ENCODE data around the gene DLG3. TPM values are rescaled to one million over a fixed set of nuclear protein-coding genes. Genes with fewer than 3 reads are reported as not detected.

The DLG3 gene
- total and polyA plus RNA-seq, 2 of the 8 experiments (the other 6 are each of a cell fraction or from before 2014, with no cell fraction given) = 29.2 to 63.8 TPM

DNA sequence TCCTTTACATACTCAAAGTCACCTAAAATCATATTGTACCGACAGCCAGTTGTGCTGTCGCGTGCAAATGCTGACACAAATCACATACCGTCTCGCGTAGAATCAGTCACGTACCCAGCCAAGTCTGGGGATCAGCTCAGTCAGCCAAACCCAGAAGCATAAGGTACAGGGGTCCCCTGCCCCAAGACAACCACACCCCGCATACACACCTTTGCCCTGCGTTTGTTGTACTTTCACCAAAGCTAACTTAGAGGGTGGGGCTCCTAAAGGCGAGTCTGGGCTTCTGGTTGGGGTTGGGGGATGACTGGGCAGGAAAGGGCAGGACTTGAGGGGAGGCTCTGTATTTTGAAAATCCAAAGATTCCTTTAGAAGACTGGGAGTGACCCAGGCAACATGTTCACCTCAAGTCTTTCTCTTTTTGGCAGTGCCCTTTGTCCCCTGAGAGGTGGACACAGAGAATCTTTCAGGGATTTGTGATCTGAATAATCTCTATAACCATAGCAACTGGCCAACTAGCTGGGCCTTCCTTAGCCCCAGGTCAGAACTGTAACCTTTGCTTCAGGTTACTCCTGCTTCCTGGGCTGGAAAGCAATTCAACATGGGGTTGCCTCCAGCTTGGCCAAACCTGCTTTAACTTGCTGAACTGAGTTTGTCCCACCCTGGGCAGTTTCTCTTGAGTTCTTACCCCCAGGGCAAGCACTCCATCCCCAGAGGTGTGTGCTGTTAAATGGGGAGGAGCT, 20.5 kb upstream of the DLG3 start:
- Histone ChIP-seq H2BK5ac (ENCODE audit: low read depth, low read length) (no peak overlapping the region), H3K27ac (ENCODE audit: low read depth, low read length) (no peak overlapping the region; the same call in 1 of the 2 replicates), H4K5ac (ENCODE audit: insufficient read length, low read depth, low read length) (no peak overlapping the region), H2BK12ac (ENCODE audit: low read depth, low read length) (0 out of 2 replicates have a peak overlapping the region, but pooled peaks have one; percentile 68), H4K20me1 (replicated peaks in 1 of 2; ENCODE audit: control insufficient read depth in 1 of 2, insufficient read depth in 2 of 2, low read length in 2 of 2) (no peaks in the 10 kb centered on the region), H2BK120ac (replicated peaks; ENCODE audit: low read depth, low read length) (peak overlapping the region; percentile 57), H2BK20ac (ENCODE audit: low read length) (no peak overlapping the region), H4K91ac (replicated peaks; ENCODE audit: insufficient read length, low read length) (peak overlapping the region; percentile 73), H3K18ac (ENCODE audit: extremely low read depth, low read length) (no peak overlapping the region; the same call in 1 of the 2 replicates), H3K56ac (replicated peaks; ENCODE audit: insufficient read length, low read depth, low read length) (no peak overlapping the region), H3K4ac (replicated peaks; ENCODE audit: insufficient read length, low read depth, low read length) (no peak overlapping the region), H3K4me3 (ENCODE audit: extremely low read depth in 1 of 4, insufficient read depth in 2 of 4, low read depth in 3 of 4, low read length in 4 of 4) (peak overlapping the region; percentile 61 to 75 (median 64)), H3K4me2 (ENCODE audit: insufficient read depth in 1 of 2, low read depth in 2 of 2, low read length in 2 of 2) (peak overlapping the region; percentile 74 to 97), H2BK15ac (ENCODE audit: low read length) (no peak overlapping the region), H3K79me2 (ENCODE audit: control insufficient read depth in 1 of 2, insufficient read depth in 2 of 2, low read length in 2 of 2) (no peaks in the 10 kb centered on the region), H3K9me3 (ENCODE audit: insufficient read depth in 2 of 2, low read depth in 1 of 2, low read length in 1 of 2) (no peaks in the 10 kb centered on the region), H3K14ac (ENCODE audit: insufficient read length) (no peak overlapping the region), H3K36me3 (ENCODE audit: control insufficient read depth in 2 of 4, insufficient read depth in 4 of 4, low read length in 3 of 4) (peaks cover 5 to 45% (median 25%) of the 10 kb centered on the region in 4 experiments; a peak in 7 of 8 replicates), H2AFZ (ENCODE audit: low read length) (no peak overlapping the region), H3K27me3 (replicated peaks in 1 of 4; ENCODE audit: control insufficient read depth in 3 of 4, extremely low read depth in 1 of 4, insufficient read depth in 3 of 4, low read length in 3 of 4) (no peaks in the 10 kb centered on the region), H3K23ac (ENCODE audit: insufficient read length) (no peak overlapping the region), H3K23me2 (ENCODE audit: low read depth, low read length) (peaks cover 2% of the 10 kb centered on the region; the same call in 1 of the 2 replicates), H2AK5ac (ENCODE audit: low read depth, low read length) (no peak overlapping the region; the same call in 1 of the 2 replicates), H3K9ac (replicated peaks in 1 of 4; ENCODE audit: extremely low read depth in 1 of 4, low read depth in 3 of 4, low read length in 3 of 4) (peak overlapping the region in 3 of 4 experiments; percentile 8 to 65 (median 30); a peak in 3 of 7 replicates), H3K79me1 (ENCODE audit: low read depth, low read length) (no peaks in the 10 kb centered on the region), H4K8ac (ENCODE audit: extremely low read depth, insufficient read depth, low read length) (peak overlapping the region; percentile 51; the same call in 1 of the 2 replicates), H3K4me1 (replicated peaks in 1 of 4; ENCODE audit: control insufficient read depth in 3 of 4, insufficient read depth in 4 of 4, low read length in 3 of 4) (peaks cover 5 to 20% (median 18%) of the 10 kb centered on the region in 4 experiments)
- POLR2A ChIA-PET (ENCODE audit: partially characterized antibody) = interaction anchor here (0.7 to 4.8 kb wide), 6 partner anchors 10 to 724 kb away, joined by 3 to 52 read pairs (median 4); no protein-coding TSS in a partner anchor
- DNase-seq (ENCODE audit: low read depth in 1 of 2, low spot score in 2 of 2) = no peak
- WGBS, 2 experiments (ENCODE audit: extremely low coverage in 1 of 2, insufficient coverage in 1 of 2, insufficient read length in 1 of 2, insufficient replicate concordance in 2 of 2, low coverage in 1 of 2, low lambda C conversion rate in 2 of 2, missing lambda C conversion rate in 1 of 2) = 40% methylated on average over 10 of the region's 10 CpGs; no CpG with 5 or more reads in 1 of the 2 experiments
- CTCF ChIA-PET (ENCODE audit: partially characterized antibody) = interaction anchor here (1.0 to 3.0 kb wide), 7 partner anchors 11 to 241 kb away, joined by 3 to 43 read pairs (median 6); no protein-coding TSS in a partner anchor
- FAIRE-seq = peak; percentile 39
- no peak for TF ChIP-seq SIX5 (IDR thresholded peaks at IDR 0.05; ENCODE audit: low read depth, low read length)
- no peak for TF ChIP-seq HDAC2 (IDR thresholded peaks at IDR 0.05; ENCODE audit: borderline replicate concordance in 1 of 2, low read depth in 2 of 2, low read length in 2 of 2)
- TF ChIP-seq BCL11A (IDR thresholded peaks at IDR 0.05; ENCODE audit: low read depth in 2 of 2, low read length in 2 of 2) = no peak
- TF ChIP-seq SRF (IDR thresholded peaks at IDR 0.05; ENCODE audit: low read depth, low read length) = no peak
- TF ChIP-seq CHD2 (IDR thresholded peaks at IDR 0.05; ENCODE audit: low read length) = no peak
- TF ChIP-seq RFX5 (IDR thresholded peaks at IDR 0.05; ENCODE audit: borderline replicate concordance, low read depth, low read length) = no peak
- no peak for TF ChIP-seq EP300 (IDR thresholded peaks at IDR 0.05; ENCODE audit: borderline replicate concordance in 1 of 2, low read depth in 2 of 2, low read length in 2 of 2)
- no peak for TF ChIP-seq CTBP2 (IDR thresholded peaks at IDR 0.05; ENCODE audit: borderline replicate concordance, insufficient read depth, insufficient read length, low read length)
- TF ChIP-seq RXRA (IDR thresholded peaks at IDR 0.05; ENCODE audit: insufficient read depth, low read depth, low read length) = no peak
- TF ChIP-seq TEAD4 (IDR thresholded peaks at IDR 0.05; ENCODE audit: low read depth, low read length) = no peak
- no peak for TF ChIP-seq JUN (IDR thresholded peaks at IDR 0.05; ENCODE audit: low read depth, low read length)
